ENCODE measurements around the gene CPN2. TPM values are rescaled to one million over a fixed set of nuclear protein-coding genes. Genes with fewer than 3 reads are reported as not detected.

The CPN2 gene
- total and polyA plus RNA-seq, 2 donors (not counting 3 experiments of a cell fraction or from before 2014, with no cell fraction given) = not detected

DNA sequence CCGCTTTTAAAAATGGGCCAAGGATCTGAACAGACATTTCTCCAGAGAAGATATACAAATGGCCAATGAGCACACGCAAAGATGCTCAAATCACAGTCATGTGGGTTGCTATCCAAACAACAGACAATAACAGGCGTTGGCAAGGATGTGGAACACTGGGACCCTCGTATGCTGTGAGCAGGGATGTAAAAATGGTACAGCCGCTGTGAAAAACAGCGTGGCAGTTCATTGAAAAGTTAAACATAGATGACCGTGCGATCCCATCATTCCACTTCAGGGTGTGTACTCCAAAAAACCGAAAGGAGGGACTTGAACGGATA lies 25.1 kb upstream of the CPN2 start:
- H3K79me2 ChIP-seq (ENCODE audit: control insufficient read depth, insufficient read depth, low read length) = no peaks in the 10 kb centered on the region
- FAIRE-seq (no peak), DNase-seq (ENCODE audit: low read depth, low spot score) (no peak)
- no peaks in the 10 kb centered on the region for H3K9me3 ChIP-seq (replicated peaks; ENCODE audit: control insufficient read depth, insufficient read depth, low read length)
- no peaks in the 10 kb centered on the region for H4K20me1 ChIP-seq (replicated peaks; ENCODE audit: control insufficient read depth, extremely low read depth, insufficient read depth, low read length)
- no peaks in the 10 kb centered on the region for H3K9me1 ChIP-seq (replicated peaks; ENCODE audit: control insufficient read depth, extremely low read depth, insufficient read depth, low read length)
- ChIA-PET POLR2A (no interaction called here), CTCF (interaction anchor here (1.6 kb wide), 1 partner anchor 32 kb away, joined by 15 read pairs; no protein-coding TSS in a partner anchor)
- no peak overlapping the region for H3K27ac ChIP-seq (ENCODE audit: insufficient read depth, low read depth, low read length)
- intact Hi-C loops (cut with micrococcal nuclease) (no loop called here), dilution Hi-C loops (cut with MboI; ENCODE audit: extremely low pct_ligation_motif_present, low sequenced_read_pairs) (no loop called here)
- TF ChIP-seq, protein P1, sequence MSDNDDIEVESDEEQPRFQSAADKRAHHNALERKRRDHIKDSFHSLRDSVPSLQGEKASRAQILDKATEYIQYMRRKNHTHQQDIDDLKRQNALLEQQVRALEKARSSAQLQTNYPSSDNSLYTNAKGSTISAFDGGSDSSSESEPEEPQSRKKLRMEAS (IDR thresholded peaks at IDR 0.05; ENCODE audit: insufficient read depth, insufficient read length) = no peak
- no peak for TF ChIP-seq POLR2AphosphoS5 (IDR thresholded peaks at IDR 0.05; ENCODE audit: insufficient read depth, low read depth, low read length)
- TF ChIP-seq MYC (IDR thresholded peaks at IDR 0.05; ENCODE audit: low read depth, low read length) = no peak
- TF ChIP-seq GATA2 (IDR thresholded peaks at IDR 0.05; ENCODE audit: insufficient read depth, insufficient read length, low read depth, low read length) = no peak
- TF ChIP-seq EZH2 (IDR thresholded peaks at IDR 0.05; ENCODE audit: borderline replicate concordance, low read depth, low read length, severe bottlenecking) = no peak
- TF ChIP-seq, protein P2, sequence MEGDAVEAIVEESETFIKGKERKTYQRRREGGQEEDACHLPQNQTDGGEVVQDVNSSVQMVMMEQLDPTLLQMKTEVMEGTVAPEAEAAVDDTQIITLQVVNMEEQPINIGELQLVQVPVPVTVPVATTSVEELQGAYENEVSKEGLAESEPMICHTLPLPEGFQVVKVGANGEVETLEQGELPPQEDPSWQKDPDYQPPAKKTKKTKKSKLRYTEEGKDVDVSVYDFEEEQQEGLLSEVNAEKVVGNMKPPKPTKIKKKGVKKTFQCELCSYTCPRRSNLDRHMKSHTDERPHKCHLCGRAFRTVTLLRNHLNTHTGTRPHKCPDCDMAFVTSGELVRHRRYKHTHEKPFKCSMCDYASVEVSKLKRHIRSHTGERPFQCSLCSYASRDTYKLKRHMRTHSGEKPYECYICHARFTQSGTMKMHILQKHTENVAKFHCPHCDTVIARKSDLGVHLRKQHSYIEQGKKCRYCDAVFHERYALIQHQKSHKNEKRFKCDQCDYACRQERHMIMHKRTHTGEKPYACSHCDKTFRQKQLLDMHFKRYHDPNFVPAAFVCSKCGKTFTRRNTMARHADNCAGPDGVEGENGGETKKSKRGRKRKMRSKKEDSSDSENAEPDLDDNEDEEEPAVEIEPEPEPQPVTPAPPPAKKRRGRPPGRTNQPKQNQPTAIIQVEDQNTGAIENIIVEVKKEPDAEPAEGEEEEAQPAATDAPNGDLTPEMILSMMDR (IDR thresholded peaks at IDR 0.05; ENCODE audit: extremely low read depth in 1 of 2, insufficient read depth in 1 of 2, low read depth in 1 of 2, low read length in 2 of 2) = no peak
- no peak for TF ChIP-seq POLR2A (IDR thresholded peaks at IDR 0.05; ENCODE audit: low read depth, low read length)
- no peak for TF ChIP-seq JUN (IDR thresholded peaks at IDR 0.05; ENCODE audit: borderline replicate concordance, insufficient read depth, insufficient read length, low read depth)
- no peak for TF ChIP-seq FOS (IDR thresholded peaks at IDR 0.05; ENCODE audit: borderline replicate concordance, insufficient read depth, low read length)
- no peak overlapping the region for H3K9ac ChIP-seq (replicated peaks; ENCODE audit: extremely low read depth, insufficient read depth, low read length)
- H3K27me3 ChIP-seq (ENCODE audit: control insufficient read depth in 2 of 2, insufficient read depth in 2 of 2, low read length in 2 of 2) = peaks cover 0 to 5% of the 10 kb centered on the region in 2 experiments
- H3K4me3 ChIP-seq (replicated peaks in 1 of 3; ENCODE audit: insufficient read depth in 1 of 3, low read depth in 1 of 3, low read length in 3 of 3) = no peak overlapping the region
- no peak overlapping the region for H3K4me2 ChIP-seq (ENCODE audit: insufficient read depth, low read length)
- H3K4me1 ChIP-seq (ENCODE audit: control insufficient read depth, extremely low read depth, insufficient read depth, low read length) = peaks cover 13% of the 10 kb centered on the region
- peak overlapping the region; percentile 74 for H2AFZ ChIP-seq (ENCODE audit: low read depth, low read length)
- no TSS peak for BruUV-seq (replicated peaks)
- no peaks in the 10 kb centered on the region for H3K36me3 ChIP-seq (ENCODE audit: control insufficient read depth in 2 of 2, extremely low read depth in 1 of 2, insufficient read depth in 2 of 2, low read length in 2 of 2)

Data from endothelial cell of umbilical vein (primary cell).